CD4-positive, alpha-beta memory T cell (primary cell): ENCODE data around the gene C3orf33. TPM values are rescaled to one million over a fixed set of nuclear protein-coding genes. Genes with fewer than 3 reads are reported as not detected.

Experiments
- CTCF ChIA-PET: fragments of 350-600 bp; sonication (Branson Sonifier 250); formaldehyde crosslinking; loops from one replicate; lab custom pipeline; 2021; ENCODE audit warnings: inconsistent platforms; ENCODE audit not compliant: partially characterized antibody; lab: Charles Lee
- POLR2A ChIA-PET: fragments of 350-600 bp; sonication (Branson Sonifier 250); formaldehyde crosslinking; loops from one replicate; lab custom pipeline; 2021; ENCODE audit not compliant: partially characterized antibody; lab: Charles Lee
- DNase-seq, 5 donors: peaks; one replicate each; pipeline versions ENCODE4 v3.0.0 to v3.0.0-alpha.2; 2020 to 2022; ENCODE audit warnings: mixed read lengths in 1 of 5
- H3K27ac ChIP-seq: one replicate; pipeline ENCODE4 v1.7.0; 2013; ENCODE audit warnings: low read depth, low read length
- H3K27me3 ChIP-seq: 2 replicates; pipeline ENCODE4 v1.7.0; 2013; ENCODE audit warnings: mild to moderate bottlenecking, low read length, moderate library complexity; ENCODE audit not compliant: insufficient read depth
- H3K36me3 ChIP-seq: 2 replicates; pipeline ENCODE4 v1.7.0; 2013; ENCODE audit warnings: mild to moderate bottlenecking, low read length, moderate library complexity; ENCODE audit not compliant: insufficient read depth
- H3K4me1 ChIP-seq: 2 replicates; pipeline ENCODE4 v1.7.0; 2013; ENCODE audit warnings: mild to moderate bottlenecking, low read length, moderate library complexity; ENCODE audit not compliant: insufficient read depth
- H3K4me3 ChIP-seq, 2 donors: one replicate each; pipeline ENCODE4 v1.7.0; 2013; ENCODE audit warnings: low read length in 2 of 2, mild to moderate bottlenecking in 1 of 2
- H3K9me3 ChIP-seq, 2 donors: one replicate each; pipeline ENCODE4 v1.7.0; 2013; ENCODE audit warnings: low read length in 2 of 2, control low read depth in 1 of 2; ENCODE audit not compliant: control insufficient read depth in 1 of 2
- H3K27ac Mint-ChIP-seq, 7 donors: one replicate each; pipeline ENCODE4 v1.8.0; 2020 to 2021; ENCODE audit warnings: mixed read lengths in 7 of 7, mild to moderate bottlenecking in 6 of 7, inconsistent platforms in 3 of 7, moderate library complexity in 3 of 7
- H3K27me3 Mint-ChIP-seq, 2 donors: one replicate each; pipeline ENCODE4 v1.8.0; 2020 to 2021; ENCODE audit warnings: mixed read lengths in 2 of 2
- H3K36me3 Mint-ChIP-seq, 2 donors: one replicate each; pipeline ENCODE4 v1.8.0; 2020 to 2021; ENCODE audit warnings: mixed read lengths in 2 of 2, inconsistent platforms in 1 of 2, mild to moderate bottlenecking in 1 of 2
- H3K4me1 Mint-ChIP-seq, 4 donors: one replicate each; pipeline ENCODE4 v1.8.0; 2020 to 2021; ENCODE audit warnings: mixed read lengths in 4 of 4, mild to moderate bottlenecking in 1 of 4
- H3K4me3 Mint-ChIP-seq, 8 donors: one replicate each; pipeline ENCODE4 v1.8.0; 2020 to 2021; ENCODE audit warnings: mixed read lengths in 8 of 8, mild to moderate bottlenecking in 7 of 8, moderate library complexity in 6 of 8, inconsistent platforms in 3 of 8
- H3K9me3 Mint-ChIP-seq, 8 donors: one replicate each; pipeline ENCODE4 v1.8.0; 2020 to 2021; ENCODE audit warnings: mixed read lengths in 8 of 8, mild to moderate bottlenecking in 5 of 8, inconsistent platforms in 3 of 8, moderate library complexity in 1 of 8
- intact Hi-C: fragments of 100-400 bp; cut with micrococcal nuclease; formaldehyde crosslinking; loops from one replicate; pipeline ENCODE4 v1.15.1; 2023
- polyA plus RNA-seq, 2 donors: library from polyadenylated mRNA; unstranded; fragments of 300-500 nt; fragmentation: Illumina TruSeq; gene quantifications; one replicate each; pipeline ENCODE4 v1.2.3, GENCODE V29; 2021
- total RNA-seq, 2 experiments: library from RNA; stranded (reverse); gene quantifications; one replicate each; pipeline ENCODE4 v1.2.3, GENCODE V29; 2021

Gene C3orf33
- total and polyA plus RNA-seq, 4 experiments from 2014 or later, result 3.1 to 4.6 (median 3.6) TPM

GRCh38 chr3:155785662-155786295 is 20.3 kb downstream of the C3orf33 start:
- no peak overlapping the region for H3K27ac ChIP-seq
- no peak overlapping the region for H3K4me3 ChIP-seq
- H3K9me3 Mint-ChIP-seq, result peaks cover 0 to 14% (median 9%) of the 10 kb centered on the region in 8 donors
- no peaks in the 10 kb centered on the region for H3K27me3 ChIP-seq
- no peaks in the 10 kb centered on the region for H3K9me3 ChIP-seq
- no peaks in the 10 kb centered on the region for H3K27me3 Mint-ChIP-seq
- intact Hi-C loops, result no loop called here
- H3K4me1 Mint-ChIP-seq, result peaks cover 8 to 13% (median 11%) of the 10 kb centered on the region in 4 donors
- H3K36me3 Mint-ChIP-seq, result peaks cover 19 to 31% of the 10 kb centered on the region in 2 donors
- POLR2A ChIA-PET, result no interaction called here
- peaks cover 4% of the 10 kb centered on the region for H3K4me1 ChIP-seq
- no peaks in the 10 kb centered on the region for H3K36me3 ChIP-seq
- peak overlapping the region in 3 of 7 donors; percentile 25 to 55 (median 28) for H3K27ac Mint-ChIP-seq
- no peak for DNase-seq
- no peak overlapping the region for H3K4me3 Mint-ChIP-seq
- CTCF ChIA-PET, result interaction anchor here (1.2 to 2.6 kb wide), 2 partner anchors 13 to 20 kb away, joined by 4 to 15 read pairs; partner anchors contain the start of gene C3orf33

- no peaks in the 10 kb centered on the region for H3K27me3 ChIP-seq
- POLR2A ChIA-PET, result no interaction called here
- H3K9me3 Mint-ChIP-seq, result peaks cover 0 to 14% (median 9%) of the 10 kb centered on the region in 8 donors
- CTCF ChIA-PET, result interaction anchor here (1.5 kb wide), 1 partner anchor 23 kb away, joined by 4 read pairs; the partner anchor contains the start of gene C3orf33
- no peak for DNase-seq
- no peak overlapping the region for H3K27ac ChIP-seq
- H3K4me3 ChIP-seq, result no peak overlapping the region
- no peaks in the 10 kb centered on the region for H3K9me3 ChIP-seq
- H3K4me1 Mint-ChIP-seq, result peaks cover 6 to 8% (median 7%) of the 10 kb centered on the region in 4 donors
- intact Hi-C loops, result no loop called here
- peaks cover 28 to 42% of the 10 kb centered on the region in 2 donors for H3K36me3 Mint-ChIP-seq
- H3K4me1 ChIP-seq, result peaks cover 4% of the 10 kb centered on the region
- no peak overlapping the region for H3K4me3 Mint-ChIP-seq
- no peaks in the 10 kb centered on the region for H3K27me3 Mint-ChIP-seq
- no peak overlapping the region for H3K27ac Mint-ChIP-seq
- H3K36me3 ChIP-seq, result no peaks in the 10 kb centered on the region
Observed at GRCh38 chr3:155782390-155782953, 23.6 kb downstream of the C3orf33 start.

GRCh38 chr3:155780291-155780690 is 25.8 kb downstream of the C3orf33 start:
- Mint-ChIP-seq H3K4me1 (peaks cover 0 to under 1% (median under 1%) of the 10 kb centered on the region in 4 donors), H3K36me3 (peaks cover 31 to 39% of the 10 kb centered on the region in 2 donors), H3K9me3 (peaks cover 0 to 14% (median 9%) of the 10 kb centered on the region in 8 donors), H3K4me3 (no peak overlapping the region), H3K27ac (no peak overlapping the region), H3K27me3 (no peaks in the 10 kb centered on the region)
- H3K27me3 ChIP-seq, result no peaks in the 10 kb centered on the region
- DNase-seq, result no peak
- H3K9me3 ChIP-seq, result no peaks in the 10 kb centered on the region
- H3K36me3 ChIP-seq, result no peaks in the 10 kb centered on the region
- intact Hi-C loops, result no loop called here
- ChIA-PET POLR2A (no interaction called here), CTCF (interaction anchor here (1.5 kb wide), 1 partner anchor 25 kb away, joined by 4 read pairs; the partner anchor contains the start of gene C3orf33)
- no peak overlapping the region for H3K4me3 ChIP-seq
- no peaks in the 10 kb centered on the region for H3K4me1 ChIP-seq
- H3K27ac ChIP-seq, result no peak overlapping the region

- Mint-ChIP-seq H3K27me3 (no peaks in the 10 kb centered on the region), H3K9me3 (peaks cover 0 to 13% (median 9%) of the 10 kb centered on the region in 8 donors), H3K4me3 (no peak overlapping the region), H3K4me1 (no peaks in the 10 kb centered on the region), H3K36me3 (peaks cover 44 to 53% of the 10 kb centered on the region in 2 donors), H3K27ac (no peak overlapping the region)
- CTCF ChIA-PET, result no interaction called here
- H3K9me3 ChIP-seq, result no peaks in the 10 kb centered on the region
- POLR2A ChIA-PET, result no interaction called here
- intact Hi-C loops, result no loop called here
- DNase-seq, result no peak
- no peak overlapping the region for H3K4me3 ChIP-seq
- H3K27me3 ChIP-seq, result no peaks in the 10 kb centered on the region
- H3K4me1 ChIP-seq, result no peaks in the 10 kb centered on the region
- H3K36me3 ChIP-seq, result no peaks in the 10 kb centered on the region
- no peak overlapping the region for H3K27ac ChIP-seq
Observed at GRCh38 chr3:155778462-155778861, 27.6 kb downstream of the C3orf33 start.

GRCh38 chr3:155772801-155773200 is 33.3 kb downstream of the C3orf33 start:
- Histone ChIP-seq H3K27me3 (no peaks in the 10 kb centered on the region), H3K4me3 (no peak overlapping the region), H3K27ac (no peak overlapping the region), H3K9me3 (no peaks in the 10 kb centered on the region), H3K36me3 (no peaks in the 10 kb centered on the region), H3K4me1 (no peaks in the 10 kb centered on the region)
- H3K27me3 Mint-ChIP-seq, result no peaks in the 10 kb centered on the region
- H3K27ac Mint-ChIP-seq, result no peak overlapping the region
- ChIA-PET CTCF (interaction anchor here (0.7 to 4.6 kb wide), 4 partner anchors 13 to 56 kb away, joined by 3 to 24 read pairs (median 4); partner anchors contain the start of gene C3orf33), POLR2A (no interaction called here)
- intact Hi-C loops, result no loop called here
- no peak for DNase-seq
- peaks cover 35 to 57% of the 10 kb centered on the region in 2 donors for H3K36me3 Mint-ChIP-seq
- no peak overlapping the region for H3K4me3 Mint-ChIP-seq
- no peaks in the 10 kb centered on the region for H3K9me3 Mint-ChIP-seq
- H3K4me1 Mint-ChIP-seq, result no peaks in the 10 kb centered on the region

GRCh38 chr3:155771126-155771525 is 35.0 kb downstream of the C3orf33 start:
- peaks cover 32 to 57% of the 10 kb centered on the region in 2 donors for H3K36me3 Mint-ChIP-seq

GRCh38 chr3:155766206-155766605 is 39.9 kb downstream of the C3orf33 start:
- H3K27ac Mint-ChIP-seq, result no peak overlapping the region
- Histone ChIP-seq H3K4me3 (no peak overlapping the region), H3K27ac (no peak overlapping the region), H3K27me3 (no peaks in the 10 kb centered on the region), H3K9me3 (no peaks in the 10 kb centered on the region), H3K4me1 (no peaks in the 10 kb centered on the region), H3K36me3 (no peaks in the 10 kb centered on the region)
- no peak for DNase-seq
- H3K27me3 Mint-ChIP-seq, result no peaks in the 10 kb centered on the region
- H3K36me3 Mint-ChIP-seq, result peaks cover 22 to 53% of the 10 kb centered on the region in 2 donors
- H3K4me1 Mint-ChIP-seq, result no peaks in the 10 kb centered on the region
- CTCF ChIA-PET, result interaction anchor here (1.4 kb wide), 1 partner anchor 40 kb away, joined by 4 read pairs; the partner anchor contains the start of gene C3orf33
- POLR2A ChIA-PET, result no interaction called here
- H3K9me3 Mint-ChIP-seq, result no peaks in the 10 kb centered on the region
- intact Hi-C loops, result no loop called here
- no peak overlapping the region for H3K4me3 Mint-ChIP-seq

More at GRCh38 chr3:155771126-155771525, 35.0 kb downstream of the C3orf33 start:
- H3K4me1 Mint-ChIP-seq, result no peaks in the 10 kb centered on the region
- Histone ChIP-seq H3K36me3 (no peaks in the 10 kb centered on the region), H3K9me3 (no peaks in the 10 kb centered on the region), H3K4me1 (no peaks in the 10 kb centered on the region), H3K27me3 (no peaks in the 10 kb centered on the region), H3K4me3 (no peak overlapping the region), H3K27ac (no peak overlapping the region)
- CTCF ChIA-PET, result no interaction called here
- intact Hi-C loops, result no loop called here
- no peaks in the 10 kb centered on the region for H3K27me3 Mint-ChIP-seq
- H3K4me3 Mint-ChIP-seq, result no peak overlapping the region
- POLR2A ChIA-PET, result no interaction called here
- no peak for DNase-seq
- H3K27ac Mint-ChIP-seq, result no peak overlapping the region
- no peaks in the 10 kb centered on the region for H3K9me3 Mint-ChIP-seq
